NCI-H226 (cell line): ENCODE measurements around the gene HLA-DMB.

ENCODE experiments used
- DNase-seq: peaks from one replicate; pipeline ENCODE4 v3.0.0-alpha.2; 2015

The HLA-DMB gene

DNA sequence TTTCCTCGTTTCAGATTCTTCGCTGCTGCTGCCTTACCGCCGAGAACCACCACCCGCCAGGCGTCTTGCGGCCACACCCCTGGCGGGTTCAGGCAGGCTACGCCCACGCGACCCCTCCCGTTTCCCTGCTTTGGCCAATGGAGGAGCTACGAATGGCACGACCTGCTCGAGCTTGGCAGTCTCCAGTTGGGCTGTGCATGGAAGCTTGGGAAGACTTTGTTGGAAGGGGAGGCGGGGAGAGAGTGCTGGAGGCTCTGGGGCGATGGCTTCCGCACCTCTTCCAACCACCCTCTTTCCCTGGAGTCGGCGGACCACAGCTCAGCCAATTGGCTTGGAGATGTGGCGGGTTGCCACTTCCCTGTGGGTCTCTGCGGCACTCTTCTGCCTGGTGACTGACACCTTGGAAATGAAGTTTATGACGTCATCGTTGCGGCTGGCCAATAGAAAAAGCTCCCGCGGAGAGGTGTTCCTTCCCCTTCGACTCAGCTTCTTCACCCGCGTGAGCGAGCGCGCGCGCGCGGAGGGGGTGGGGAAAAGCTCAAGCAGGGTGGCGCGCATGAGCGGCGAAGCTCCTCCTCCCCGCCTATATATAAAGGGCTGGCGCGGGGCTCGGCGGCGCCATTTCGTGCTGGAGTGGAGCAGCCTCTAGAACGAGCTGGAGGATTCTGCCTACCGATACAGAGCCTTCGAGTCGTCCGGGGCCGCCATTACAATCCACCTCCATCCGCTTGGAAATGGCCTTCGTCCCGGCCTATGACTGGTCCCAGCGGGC is 30.9 kb upstream of the HLA-DMB start:
- DNase-seq, result peak; percentile 100

DNA sequence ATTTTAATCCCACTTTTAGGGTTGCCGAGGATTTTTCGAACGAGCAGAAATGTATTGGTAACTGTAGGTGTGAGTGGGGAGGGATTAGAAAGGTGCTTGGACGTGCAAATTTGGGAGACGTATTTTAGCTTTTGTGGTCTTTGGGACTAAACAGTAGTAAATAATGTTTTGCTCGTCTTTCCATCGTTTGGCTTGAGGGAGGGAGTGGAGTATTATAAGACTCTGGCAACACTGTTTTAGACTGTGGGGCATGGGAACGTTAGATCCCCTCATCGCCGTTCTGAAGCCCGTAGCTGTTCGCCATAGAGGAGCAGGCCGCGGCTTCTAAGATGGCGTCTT is 30.4 kb upstream of the HLA-DMB start:
- DNase-seq, result no peak

DNA sequence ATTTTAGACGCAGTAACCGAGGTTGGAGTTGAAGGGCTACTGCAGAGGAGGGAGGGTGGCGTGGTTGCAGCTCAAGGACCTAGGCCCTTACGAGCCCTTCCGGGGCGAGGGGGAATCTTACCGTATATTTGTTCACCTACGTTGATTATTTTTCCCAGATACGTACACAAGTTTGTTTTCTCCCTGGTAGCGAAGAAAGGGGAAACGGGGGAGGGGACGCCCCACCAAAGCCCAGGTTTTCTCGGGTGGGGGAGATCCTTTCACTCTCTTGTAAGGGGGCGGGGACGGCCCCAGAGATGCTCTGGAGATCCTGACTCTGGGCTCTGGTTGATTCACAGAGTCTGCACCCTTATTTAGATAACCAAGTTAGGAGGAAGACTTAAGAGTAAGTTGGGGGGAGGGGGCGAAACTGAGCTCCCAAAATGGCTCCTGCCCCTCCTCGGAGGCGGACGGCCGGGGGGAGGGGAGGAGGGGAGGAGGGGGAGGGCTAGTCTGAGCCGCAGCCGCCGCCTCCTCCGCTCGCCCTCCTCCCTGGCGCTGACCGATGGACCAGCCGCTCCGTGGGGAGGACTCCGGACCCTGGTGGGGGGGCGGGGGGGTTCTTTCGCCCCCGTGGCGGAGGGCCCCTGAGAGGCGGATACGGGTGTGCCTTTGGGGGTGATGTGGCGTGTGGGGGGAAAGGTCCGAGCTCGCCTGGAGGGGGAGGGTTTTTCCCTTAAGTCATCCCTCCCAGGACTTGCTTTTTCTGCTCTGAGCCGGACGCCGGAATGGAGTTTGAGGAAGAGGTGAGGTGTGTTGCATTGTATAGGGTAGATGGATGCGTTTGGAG is 29.8 kb upstream of the HLA-DMB start:
- peak; percentile 85 for DNase-seq

DNA sequence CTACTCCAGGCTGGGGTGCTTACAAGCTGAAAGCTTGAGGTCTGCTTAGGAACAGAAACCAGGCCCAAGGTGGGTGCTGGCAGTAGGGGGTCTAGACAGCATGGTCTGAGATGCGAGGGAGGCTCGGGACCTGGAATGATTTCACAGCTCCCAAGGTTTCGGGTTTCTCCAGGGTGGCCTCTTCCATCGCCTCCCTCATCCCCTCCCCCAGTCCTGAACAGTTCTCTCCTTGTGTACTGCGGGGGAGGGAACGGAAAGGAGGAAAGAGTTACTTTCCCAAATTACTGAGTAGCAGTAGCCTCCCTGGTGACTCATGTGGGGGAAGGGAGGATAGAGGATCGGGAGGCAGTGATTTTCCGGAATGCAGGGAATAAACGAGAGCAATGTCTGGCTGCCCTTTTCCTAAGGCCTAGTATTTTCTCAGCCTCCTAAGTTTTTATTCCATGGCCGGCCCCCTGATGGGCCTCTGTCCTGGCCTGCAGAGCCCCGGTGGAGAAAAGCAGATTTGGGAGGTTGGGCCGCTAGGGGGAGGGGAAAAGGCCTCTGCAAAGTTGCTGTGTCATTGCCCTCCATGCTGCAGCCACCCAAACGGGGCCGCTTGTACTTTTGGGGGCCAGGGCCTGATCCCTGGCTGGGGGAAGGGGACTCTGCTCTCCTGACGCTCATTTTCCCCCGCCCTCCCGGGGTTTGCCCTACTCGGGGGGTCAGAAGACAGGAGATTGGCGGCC is 29.0 kb upstream of the HLA-DMB start:
- DNase-seq, result peak; percentile 95

DNA sequence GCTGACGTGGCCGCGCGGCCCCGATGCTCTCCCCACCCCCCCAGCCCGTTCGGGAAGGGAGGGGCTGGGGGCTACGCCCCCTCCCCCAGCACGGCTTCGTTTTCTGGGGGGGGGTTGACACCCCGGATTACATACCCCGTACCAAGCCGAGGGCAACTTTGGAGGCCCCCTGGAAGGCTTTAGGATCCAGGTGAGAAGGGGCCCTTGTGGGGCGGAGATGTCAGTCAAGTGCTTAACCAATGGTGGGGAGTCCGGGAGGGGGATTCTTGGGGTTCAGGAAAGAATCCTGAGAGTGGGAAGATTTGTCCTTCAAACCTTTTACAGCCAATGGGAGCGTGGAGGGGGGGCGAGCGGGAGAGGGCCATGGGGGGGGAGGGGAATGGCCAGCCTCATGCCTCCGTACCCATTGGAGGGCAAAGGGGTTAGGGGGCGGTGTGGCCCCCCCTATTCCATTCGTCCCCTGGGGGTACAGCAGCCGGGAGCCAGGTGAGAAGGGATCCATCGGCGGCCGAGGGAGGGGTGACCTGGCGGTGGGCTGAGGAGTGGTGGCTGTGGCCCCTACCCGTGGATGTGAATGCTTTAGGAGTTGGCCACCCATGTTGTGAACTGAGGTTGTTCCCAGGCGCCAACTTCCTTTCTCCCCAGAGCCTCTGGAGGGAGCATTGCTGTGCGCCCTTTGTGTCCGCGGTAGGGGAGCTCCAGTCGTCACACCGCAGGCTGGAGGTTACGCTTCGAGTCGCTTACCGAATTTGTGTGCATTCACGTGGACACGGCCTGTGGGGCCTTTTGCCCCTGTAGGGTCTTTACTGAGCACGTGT is 28.2 kb upstream of the HLA-DMB start:
- peak; percentile 93 for DNase-seq

DNA sequence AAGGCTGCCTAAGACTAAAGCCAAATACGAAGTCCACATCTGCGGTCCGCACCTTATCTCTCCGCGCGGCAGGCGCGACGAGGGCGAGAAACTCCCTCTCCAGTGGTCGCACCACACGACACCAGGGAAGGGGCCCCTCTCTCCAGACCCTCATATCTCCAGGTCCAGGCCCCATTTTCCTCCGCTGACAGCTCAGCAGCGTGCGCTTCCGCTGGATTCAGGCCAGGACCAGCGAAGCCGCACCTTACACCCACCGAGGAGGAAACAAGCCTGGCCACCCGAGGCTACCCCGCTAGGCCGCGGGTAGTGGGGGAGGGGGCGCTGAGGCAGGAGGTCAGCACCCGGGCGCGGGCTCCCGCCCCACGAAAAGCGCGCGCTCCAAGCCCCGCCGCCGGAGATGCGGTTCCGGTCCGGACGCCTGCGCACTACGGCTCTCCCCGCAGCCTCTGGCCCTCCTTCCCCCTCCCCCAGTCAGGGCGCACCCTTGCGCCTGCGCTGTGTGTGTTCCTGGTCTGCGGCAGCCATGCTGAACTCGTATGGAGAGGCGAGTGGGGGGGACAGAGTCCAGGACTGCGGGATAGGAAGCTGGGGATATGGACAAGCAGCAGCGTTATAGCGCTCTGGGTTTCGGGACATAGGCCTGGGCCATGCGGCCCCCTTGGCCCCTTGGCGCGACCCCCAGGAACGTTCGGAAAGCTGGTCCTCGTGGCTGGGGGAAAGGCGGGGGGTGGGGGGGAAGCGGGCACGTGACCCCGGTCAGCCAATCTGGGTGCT is 27.5 kb upstream of the HLA-DMB start, which contains the start of gene BRD2:
Gene BRD2, plus strand, starts transcription at position 502 of the 774 bp plus-strand sequence. CDS start 4,305 bp downstream, outside the sequence.
- DNase-seq, result peak; percentile 93

DNA sequence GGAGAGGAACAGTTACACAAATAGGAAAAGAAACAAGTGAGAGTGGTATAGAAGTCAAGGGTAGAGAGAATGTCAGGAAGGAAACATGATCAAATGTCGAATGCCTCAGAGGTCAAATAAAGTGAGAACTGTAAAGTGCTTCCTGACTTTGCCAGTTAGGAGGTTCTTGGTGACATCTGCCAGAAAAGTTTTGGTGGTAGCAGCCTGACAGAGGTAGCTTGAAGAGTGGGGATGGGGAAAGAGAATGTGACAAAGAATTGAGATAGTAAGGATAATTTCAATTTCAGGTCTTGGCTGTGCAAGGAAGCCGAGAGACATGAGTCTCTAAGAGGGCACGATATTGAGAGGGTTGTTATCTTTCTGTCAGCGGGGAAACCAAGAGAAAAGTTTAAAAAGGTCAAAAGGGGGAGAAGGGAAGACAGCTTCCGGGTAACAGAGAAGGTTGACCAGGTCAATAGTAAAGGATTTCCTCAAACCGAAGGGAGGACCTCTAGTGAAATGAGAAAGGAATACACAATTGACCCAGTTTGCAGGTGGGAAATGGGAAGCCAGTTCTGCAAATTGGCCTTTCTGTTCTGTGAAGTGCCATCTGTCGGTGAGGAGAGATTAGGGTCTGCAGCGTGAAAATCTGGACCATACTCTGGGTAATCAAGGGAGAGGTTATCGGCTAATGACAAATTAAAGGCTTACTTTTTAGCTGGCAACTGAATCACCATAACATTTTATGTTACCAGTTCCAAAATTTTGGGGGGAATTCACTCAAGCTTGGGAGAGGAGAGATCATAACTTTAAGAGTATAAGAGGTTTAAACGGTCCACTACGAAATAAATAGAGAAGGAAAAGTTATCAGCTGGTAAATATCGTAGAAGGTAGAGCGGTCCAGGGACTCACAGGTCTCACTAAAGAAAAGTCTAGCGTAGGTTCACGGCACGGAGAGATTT is 26.6 kb upstream of the HLA-DMB start:
- DNase-seq, result peak; percentile 66

DNA sequence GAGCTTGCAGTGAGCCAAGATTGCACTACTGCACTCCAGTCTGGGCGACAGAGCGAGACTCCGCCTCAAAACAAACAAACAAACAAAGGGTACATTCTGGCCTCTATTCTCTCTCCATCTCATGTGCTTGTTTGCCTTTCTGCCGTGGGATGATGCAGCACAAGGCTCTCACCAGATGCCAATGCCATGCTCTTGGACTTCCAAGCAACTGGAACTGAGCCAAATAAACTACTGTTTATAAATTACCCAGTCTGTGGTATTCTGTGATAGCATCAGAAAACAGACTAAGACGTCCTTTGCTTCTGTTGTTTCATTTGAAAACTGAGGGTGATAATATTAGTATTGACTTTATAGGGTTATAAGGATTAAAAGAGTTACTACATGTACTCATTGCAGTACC is 23.9 kb upstream of the HLA-DMB start:
- DNase-seq, result no peak

DNA sequence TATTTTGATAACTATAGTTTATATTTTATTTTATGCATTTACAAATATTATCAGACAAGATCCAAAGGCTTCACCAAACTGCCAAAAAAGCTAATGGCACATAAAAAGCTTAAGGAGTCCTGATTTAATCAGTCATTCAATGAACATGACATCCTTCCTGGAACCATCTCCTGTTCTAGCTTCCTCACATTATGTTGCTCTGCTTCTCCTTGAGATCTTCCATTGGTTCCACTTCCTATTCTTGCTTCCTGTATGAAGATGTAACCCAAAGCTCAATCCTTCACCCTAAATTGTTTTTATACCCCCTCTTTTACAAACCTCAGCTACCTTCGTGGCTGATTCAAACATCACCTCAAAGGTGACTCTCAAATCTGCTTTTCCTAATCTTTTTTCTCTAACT is 23.0 kb upstream of the HLA-DMB start:
- no peak for DNase-seq

DNA sequence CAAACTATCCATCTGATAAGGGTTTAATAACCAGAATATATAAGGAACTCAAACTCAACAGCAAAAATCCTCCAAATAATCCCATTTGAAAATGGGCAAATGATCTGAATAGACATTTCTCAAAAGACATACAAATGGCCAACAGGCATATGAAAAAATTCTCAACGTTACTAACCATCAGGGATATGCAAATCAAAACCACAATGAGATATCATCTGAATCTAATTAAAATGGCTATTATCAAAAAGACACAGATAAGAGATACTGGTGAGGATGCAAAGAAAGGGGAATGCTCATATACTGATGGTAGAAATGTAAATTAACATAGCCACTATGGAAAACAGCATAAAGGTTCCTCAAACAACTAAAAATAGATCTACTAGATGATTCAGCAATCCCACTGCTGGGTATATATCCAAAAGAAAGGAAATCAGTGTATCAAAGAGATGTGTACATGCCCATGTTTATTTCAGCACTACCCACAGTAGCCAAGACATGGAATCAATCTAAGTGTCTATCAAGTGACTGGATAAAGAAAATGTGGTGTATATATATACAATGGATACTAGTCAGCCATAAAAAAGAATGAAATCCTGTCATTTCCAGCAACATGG is 21.5 kb upstream of the HLA-DMB start:
- no peak for DNase-seq

DNA sequence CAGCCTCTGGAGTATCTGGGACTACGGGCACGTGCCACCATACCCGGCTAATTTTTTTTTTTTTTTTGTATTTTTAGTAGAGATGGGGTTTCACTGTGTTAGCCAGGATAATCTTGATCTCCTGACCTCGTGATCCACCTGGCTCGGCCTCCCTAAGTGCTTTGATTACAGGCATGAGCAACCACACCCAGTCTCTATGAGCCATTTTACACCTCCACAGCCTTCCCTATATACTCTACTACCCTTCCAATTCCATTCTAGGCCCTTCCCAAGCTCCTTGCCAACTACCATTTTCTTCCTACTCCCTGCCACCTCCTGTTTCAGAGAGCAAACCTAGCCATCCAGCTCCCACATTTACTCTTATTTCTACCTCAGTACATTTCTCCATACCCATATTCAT is 19.7 kb upstream of the HLA-DMB start:
- no peak for DNase-seq

DNA sequence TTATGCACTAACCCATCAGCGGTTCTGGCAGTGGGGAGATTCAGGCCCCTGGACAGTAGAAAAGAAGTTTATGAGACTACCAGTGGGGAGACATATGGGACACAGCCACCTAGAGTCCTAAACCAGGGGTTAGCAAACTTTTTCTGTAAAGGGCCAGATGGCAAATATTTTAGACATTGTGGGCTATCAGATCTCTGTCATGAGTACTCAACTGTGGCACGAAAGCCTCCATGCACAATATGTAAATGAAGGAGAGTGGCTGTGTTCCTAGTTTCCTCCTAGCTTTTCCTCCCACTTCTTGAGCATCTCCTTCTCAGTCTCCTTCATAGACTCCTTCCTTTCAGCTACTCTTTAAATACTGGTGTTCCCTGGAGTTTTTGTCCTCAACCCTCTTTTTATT is 15.3 kb upstream of the HLA-DMB start:
- DNase-seq, result no peak

DNA sequence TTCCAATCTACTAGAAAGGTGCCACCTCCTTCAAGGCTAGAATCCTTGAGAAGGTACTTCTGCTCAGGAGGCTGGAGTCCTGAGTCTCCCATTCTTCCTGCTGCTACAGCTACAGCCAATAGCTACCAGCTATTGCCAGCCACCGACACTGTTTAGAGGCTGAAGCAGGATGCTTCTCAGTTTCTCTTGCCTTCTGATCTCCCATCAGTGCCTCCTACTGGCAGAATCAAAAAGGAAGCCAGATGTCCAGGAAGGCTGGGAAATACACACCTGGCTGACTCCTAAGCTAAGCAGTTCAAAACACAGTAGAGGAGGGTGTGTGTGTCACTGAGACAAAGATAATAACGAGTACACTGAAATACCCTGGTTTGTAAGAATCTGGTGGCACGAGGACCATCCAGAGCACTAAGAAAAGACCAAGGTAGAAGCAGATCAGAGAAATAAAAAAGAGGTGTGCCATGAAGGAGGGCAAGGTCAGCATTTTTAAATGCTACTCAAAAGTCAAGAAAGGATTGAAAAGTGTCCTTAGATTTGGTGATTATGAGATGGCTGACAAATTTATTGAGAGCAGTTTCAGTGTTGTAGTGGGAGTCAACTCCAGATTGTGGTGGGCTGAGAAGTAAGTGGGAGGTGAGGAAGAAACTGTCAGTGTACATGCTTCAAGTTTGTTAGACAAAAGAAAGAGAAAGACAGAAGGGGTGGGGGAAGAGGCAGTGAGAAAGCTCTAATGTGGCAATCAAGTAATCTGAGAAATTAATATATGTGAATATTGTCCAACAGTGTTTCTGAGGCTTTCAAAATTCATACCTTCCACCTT is 14.4 kb upstream of the HLA-DMB start:
- DNase-seq, result no peak

DNA sequence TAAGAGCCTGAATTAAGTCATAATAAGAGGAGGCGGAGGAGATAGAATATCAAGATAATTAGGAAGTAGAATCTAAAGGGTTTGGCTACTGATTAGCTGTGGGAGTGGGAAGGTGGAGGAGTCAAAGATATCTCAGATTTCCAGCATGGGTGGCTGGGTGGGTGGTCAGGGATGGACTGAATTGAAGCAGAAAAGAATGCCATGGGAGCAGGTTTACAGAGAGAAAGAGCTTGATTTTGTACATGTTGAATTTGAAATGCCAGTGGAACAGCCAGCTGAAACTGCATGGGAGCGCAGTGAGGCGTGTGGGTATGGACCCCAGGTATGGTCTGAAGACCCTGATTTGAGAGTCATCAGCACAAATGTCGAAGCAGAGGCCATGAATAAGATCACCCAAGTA is 13.4 kb upstream of the HLA-DMB start:
- DNase-seq, result no peak

DNA sequence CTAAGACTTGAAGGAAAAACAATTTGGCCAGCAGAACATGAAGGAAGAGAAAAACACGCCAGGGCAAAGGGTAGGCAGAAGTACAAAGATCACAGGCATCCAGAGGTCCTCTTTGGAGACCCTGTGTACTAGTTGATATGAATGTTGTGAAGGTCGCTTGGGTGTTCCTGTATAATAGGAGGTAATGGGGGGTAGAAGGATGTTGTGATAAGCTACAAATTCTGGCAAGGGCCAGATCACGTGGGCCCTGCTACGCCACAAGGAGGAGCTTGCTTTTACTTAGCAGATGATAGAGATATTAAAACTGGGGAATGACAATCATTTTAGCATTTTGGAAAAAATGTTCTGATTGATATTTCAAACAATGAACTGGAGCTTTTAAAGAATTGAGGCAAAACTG is 12.9 kb upstream of the HLA-DMB start:
- no peak for DNase-seq

DNA sequence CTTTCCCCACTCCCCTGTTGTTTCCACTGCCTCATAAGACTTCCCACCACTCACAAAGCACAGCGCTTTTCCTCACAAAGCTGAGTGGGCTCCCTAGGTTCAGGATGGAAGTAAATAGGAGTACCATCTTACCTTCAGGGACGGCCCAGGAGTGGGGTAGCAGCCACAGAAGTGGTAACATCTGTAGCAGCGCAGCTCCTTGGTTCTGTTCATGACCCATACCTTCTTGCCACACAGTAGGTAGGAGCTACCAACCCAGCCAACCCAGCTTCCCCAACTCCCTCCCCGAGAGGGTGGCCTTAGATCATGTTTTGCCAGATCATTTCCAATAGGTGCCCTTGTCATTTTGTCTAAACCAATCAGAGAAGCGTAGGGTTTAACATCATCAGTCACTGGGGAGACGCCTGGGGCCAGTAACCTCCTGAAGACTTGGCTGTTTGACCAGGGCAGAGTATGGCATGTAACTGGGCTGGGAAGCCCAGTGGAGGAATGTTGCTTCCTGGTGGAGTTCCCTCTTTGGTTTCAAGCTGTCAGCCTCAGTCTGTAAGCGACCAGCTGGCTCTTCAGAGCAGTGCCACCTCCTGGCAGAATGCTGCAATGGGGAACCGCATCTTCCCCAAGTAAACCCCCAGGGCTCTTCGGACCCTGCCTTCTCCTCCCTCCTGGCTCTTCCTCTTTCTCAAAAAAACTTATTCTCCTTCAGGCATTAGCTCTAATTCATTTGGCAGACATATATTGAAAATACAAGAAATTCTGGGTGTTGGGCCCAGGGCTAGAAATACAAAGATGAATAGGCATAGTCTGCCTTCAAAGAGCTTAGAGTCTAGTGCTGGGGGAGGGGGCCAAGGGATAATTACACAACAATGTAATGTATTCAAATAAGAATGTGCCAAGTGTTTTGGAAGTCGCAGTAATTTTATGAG is 12.2 kb upstream of the HLA-DMB start, which contains the start of gene HLA-DMA:
Gene HLA-DMA, minus strand, starts transcription at position 281 of the 923 bp plus-strand sequence. Its CDS starts 61 bp downstream, at position 220.
- peak; percentile 92 for DNase-seq

DNA sequence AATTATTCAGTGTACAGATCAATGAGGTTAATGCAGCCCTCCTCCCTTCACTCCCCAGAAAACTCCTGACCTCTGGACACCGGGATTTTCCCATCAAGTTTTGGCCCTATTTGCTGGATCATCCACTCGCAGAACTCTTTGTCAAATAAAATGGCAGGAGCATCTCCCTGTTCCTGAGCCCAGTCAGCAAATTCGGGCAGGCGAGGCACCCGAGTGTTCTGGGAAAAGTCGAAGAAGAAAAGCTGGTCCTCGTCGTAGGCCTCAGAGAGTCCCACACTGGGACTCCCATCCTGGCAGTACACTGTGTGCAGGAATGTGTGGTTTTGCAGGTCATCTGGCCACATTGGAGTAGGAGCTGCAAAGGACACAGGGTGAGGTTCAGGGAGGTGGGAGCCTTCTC is 9.6 kb upstream of the HLA-DMB start:
- DNase-seq, result no peak

DNA sequence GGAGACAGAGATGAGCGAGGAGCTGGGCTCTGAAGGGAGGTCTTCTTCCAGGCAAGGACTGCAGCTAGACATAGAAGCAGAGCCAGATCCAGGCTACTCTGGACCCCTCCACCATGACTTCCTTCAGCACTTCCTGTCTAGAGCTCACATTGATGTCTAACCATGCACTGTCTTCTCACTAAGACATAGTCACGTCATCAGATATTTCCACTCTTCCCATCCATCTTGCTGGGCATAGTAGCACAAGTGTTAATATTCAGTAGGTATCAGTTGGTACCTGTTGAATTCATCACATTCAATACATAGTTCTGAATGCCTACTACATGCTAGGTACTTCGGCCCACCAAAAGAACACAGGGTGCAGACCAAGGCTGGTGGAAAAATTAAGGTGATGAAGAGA is 9.2 kb upstream of the HLA-DMB start:
- no peak for DNase-seq
